Activated T-helper 1 cell treated with anti-CD3 and anti-CD28 coated beads, Interleukin-12 subunit alpha, Interleukin-12 subunit beta, Interleukin-2, Interleukin-4 antibody, amounts not matched to agents 30 ng/mL and 10 ng/mL and 1 ng/mL, durations not matched to agents 14 hours and 24 hours and 36 hours (primary cell): ENCODE results near the gene NADSYN1. TPM values are rescaled to one million over a fixed set of nuclear protein-coding genes. Genes with fewer than 3 reads are reported as not detected.
"Not testable (repeated sequence)": the region's sequence is repeated elsewhere in the genome, so short reads cannot be mapped to it uniquely, and the experiment has no call there.

Experiments used
- DNase-seq: peaks from one replicate; pipeline ENCODE4 v3.0.0; 2021; ENCODE audit warnings: low spot score
- H3K27ac Mint-ChIP-seq: one replicate; pipeline ENCODE4 v1.8.0; 2021; ENCODE audit warnings: mild to moderate bottlenecking, mixed read lengths
- H3K27me3 Mint-ChIP-seq: one replicate; pipeline ENCODE4 v1.8.0; 2022; ENCODE audit warnings: mild to moderate bottlenecking, moderate library complexity, mixed read lengths; ENCODE audit not compliant: insufficient read depth
- H3K36me3 Mint-ChIP-seq: one replicate; pipeline ENCODE4 v1.8.0; 2021; ENCODE audit warnings: low read depth, mixed read lengths
- H3K4me1 Mint-ChIP-seq: one replicate; pipeline ENCODE4 v1.8.0; 2021; ENCODE audit warnings: low read depth, mixed read lengths
- H3K4me3 Mint-ChIP-seq: one replicate; pipeline ENCODE4 v1.8.0; 2021; ENCODE audit warnings: mild to moderate bottlenecking, moderate library complexity, mixed read lengths
- H3K9me3 Mint-ChIP-seq: one replicate; pipeline ENCODE4 v1.8.0; 2021; ENCODE audit warnings: mixed read lengths
- intact Hi-C: fragments of 100-400 bp; cut with micrococcal nuclease; formaldehyde crosslinking; loops from one replicate; pipeline ENCODE4 v1.15.1; 2024
- total RNA-seq: library from RNA; stranded (reverse); gene quantifications from 2 replicates; pipeline ENCODE4 v1.2.3, GENCODE V29; 2022

NADSYN1 gene
- total RNA-seq, 1 donor from 2014 or later = 96.3 TPM

- H3K27ac Mint-ChIP-seq = no peak overlapping the region
- peaks cover 4% of the 10 kb centered on the region for H3K9me3 Mint-ChIP-seq
- no peak overlapping the region for H3K4me3 Mint-ChIP-seq
- H3K27me3 Mint-ChIP-seq = peaks cover 5% of the 10 kb centered on the region
- no peak for DNase-seq
- H3K4me1 Mint-ChIP-seq = no peaks in the 10 kb centered on the region
- intact Hi-C loops = no loop called here
- H3K36me3 Mint-ChIP-seq = no peaks in the 10 kb centered on the region
Measured at GRCh38 chr11:71518506-71519471, 65.8 kb downstream of the NADSYN1 start.

GRCh38 chr11:71519546-71519945, 66.5 kb downstream of the NADSYN1 start:
- intact Hi-C loops = no loop called here
- H3K27me3 Mint-ChIP-seq = peaks cover 7% of the 10 kb centered on the region
- no peaks in the 10 kb centered on the region for H3K36me3 Mint-ChIP-seq
- no peak overlapping the region for H3K27ac Mint-ChIP-seq
- no peak overlapping the region for H3K4me3 Mint-ChIP-seq
- no peaks in the 10 kb centered on the region for H3K4me1 Mint-ChIP-seq
- DNase-seq = no peak
- H3K9me3 Mint-ChIP-seq = no peaks in the 10 kb centered on the region

GRCh38 chr11:71525188-71525937, 72.4 kb downstream of the NADSYN1 start:
- no peaks in the 10 kb centered on the region for H3K9me3 Mint-ChIP-seq
- no peaks in the 10 kb centered on the region for H3K36me3 Mint-ChIP-seq
- intact Hi-C loops = no loop called here
- H3K27me3 Mint-ChIP-seq = peaks cover 11% of the 10 kb centered on the region
- no peak for DNase-seq
- no peak overlapping the region for H3K4me3 Mint-ChIP-seq
- H3K4me1 Mint-ChIP-seq = no peaks in the 10 kb centered on the region
- no peak overlapping the region for H3K27ac Mint-ChIP-seq

- DNase-seq = no peak
- intact Hi-C loops = no loop called here
- no peaks in the 10 kb centered on the region for H3K4me1 Mint-ChIP-seq
Measured at GRCh38 chr11:71525938-71526495, 73.0 kb downstream of the NADSYN1 start.

GRCh38 chr11:71526796-71527575, 74.0 kb downstream of the NADSYN1 start, which contains the start of gene KRTAP5-7:
Gene KRTAP5-7 (plus strand): TSS chr11:71527267. CDS start chr11:71527301, 34 bp downstream.
- H3K36me3 Mint-ChIP-seq, H3K4me3 Mint-ChIP-seq, H3K27ac Mint-ChIP-seq, intact Hi-C loops, DNase-seq, H3K4me1 Mint-ChIP-seq, H3K9me3 Mint-ChIP-seq: not testable (repeated sequence)
- H3K27me3 Mint-ChIP-seq = peaks cover 12% of the 10 kb centered on the region

More at GRCh38 chr11:71525938-71526495, 73.0 kb downstream of the NADSYN1 start:
- Mint-ChIP-seq H3K27me3 (peaks cover 11% of the 10 kb centered on the region), H3K4me3 (no peak overlapping the region), H3K27ac (no peak overlapping the region), H3K9me3 (no peaks in the 10 kb centered on the region), H3K36me3 (no peaks in the 10 kb centered on the region)

- intact Hi-C loops = no loop called here
- DNase-seq = no peak
- H3K27me3 Mint-ChIP-seq = peaks cover 12% of the 10 kb centered on the region
- no peak overlapping the region for H3K4me3 Mint-ChIP-seq
- H3K4me1 Mint-ChIP-seq = no peaks in the 10 kb centered on the region
- no peak overlapping the region for H3K27ac Mint-ChIP-seq
- H3K9me3 Mint-ChIP-seq = no peaks in the 10 kb centered on the region
- H3K36me3 Mint-ChIP-seq = no peaks in the 10 kb centered on the region
Measured at GRCh38 chr11:71527576-71528210, 74.7 kb downstream of the NADSYN1 start.

- no peaks in the 10 kb centered on the region for H3K9me3 Mint-ChIP-seq
- no peak overlapping the region for H3K4me3 Mint-ChIP-seq
- peaks cover 7% of the 10 kb centered on the region for H3K27me3 Mint-ChIP-seq
- DNase-seq = no peak
- no peaks in the 10 kb centered on the region for H3K36me3 Mint-ChIP-seq
- H3K27ac Mint-ChIP-seq = no peak overlapping the region
- no peaks in the 10 kb centered on the region for H3K4me1 Mint-ChIP-seq
- intact Hi-C loops = no loop called here
Measured at GRCh38 chr11:71530602-71531001, 77.6 kb downstream of the NADSYN1 start.

GRCh38 chr11:71532036-71532610, 79.1 kb downstream of the NADSYN1 start:
- Mint-ChIP-seq H3K36me3 (no peaks in the 10 kb centered on the region), H3K4me3 (no peak overlapping the region), H3K4me1 (no peaks in the 10 kb centered on the region), H3K27me3 (peaks cover 7% of the 10 kb centered on the region), H3K27ac (no peak overlapping the region), H3K9me3 (no peaks in the 10 kb centered on the region)
- no peak for DNase-seq
- intact Hi-C loops = no loop called here

- intact Hi-C loops, H3K4me3 Mint-ChIP-seq, H3K36me3 Mint-ChIP-seq, H3K27me3 Mint-ChIP-seq, H3K9me3 Mint-ChIP-seq, H3K4me1 Mint-ChIP-seq, DNase-seq, H3K27ac Mint-ChIP-seq: not testable (repeated sequence)
Measured at GRCh38 chr11:71534711-71535608, 82.0 kb downstream of the NADSYN1 start.

- Mint-ChIP-seq H3K4me3 (no peak overlapping the region), H3K36me3 (no peaks in the 10 kb centered on the region)
Measured at GRCh38 chr11:71535825-71536224, 82.8 kb downstream of the NADSYN1 start.

GRCh38 chr11:71537537-71537936, 84.5 kb downstream of the NADSYN1 start:
- intact Hi-C loops = no loop called here
- H3K36me3 Mint-ChIP-seq = no peaks in the 10 kb centered on the region
- no peaks in the 10 kb centered on the region for H3K4me1 Mint-ChIP-seq
- no peaks in the 10 kb centered on the region for H3K27me3 Mint-ChIP-seq
- DNase-seq = no peak
- H3K27ac Mint-ChIP-seq = no peak overlapping the region
- H3K4me3 Mint-ChIP-seq = no peak overlapping the region
- H3K9me3 Mint-ChIP-seq = peaks cover 13% of the 10 kb centered on the region

More at GRCh38 chr11:71535825-71536224, 82.8 kb downstream of the NADSYN1 start:
- peaks cover 4% of the 10 kb centered on the region for H3K9me3 Mint-ChIP-seq
- intact Hi-C loops = no loop called here
- H3K27me3 Mint-ChIP-seq = peaks cover 2% of the 10 kb centered on the region
- H3K27ac Mint-ChIP-seq = no peak overlapping the region
- no peaks in the 10 kb centered on the region for H3K4me1 Mint-ChIP-seq
- DNase-seq = no peak
